Right lung (tissue), 10 donors: ENCODE results near the gene PCP2. TPM values are rescaled to one million over a fixed set of nuclear protein-coding genes. Genes with fewer than 3 reads are reported as not detected.
A peak's percentile ranks its signal among the peaks of the same experiment; 100 is the strongest.

Experiments used
- DNase-seq, 2 donors: peaks; one replicate each; pipeline ENCODE4 v3.0.0-alpha.2; 2013
- long read RNA-seq, 8 donors: transcript quantifications; one replicate each; lab custom pipeline, GENCODE V29; 2026
- polyA plus RNA-seq, 5 donors: library from polyadenylated mRNA; unstranded; fragments of 120-200 nt; gene quantifications; one replicate each; pipeline versions ENCODE4 v1.2.1 to v1.2.3, GENCODE V29; 2013; ENCODE audit warnings: inconsistent platforms in 1 of 5, low replicate concordance in 1 of 5; ENCODE audit not compliant: insufficient read length in 5 of 5, insufficient read depth in 1 of 5

PCP2 gene
- 1 to 10 TPM in 3 of 5 donors, under 1 TPM in 2; 0.94 to 1.2 (median 1.0) TPM for polyA plus RNA-seq
- long read RNA-seq, donor 1: 0 reads
- long read RNA-seq, donor 2: 0 reads
- long read RNA-seq, donor 3: 0 reads
- long read RNA-seq, donor 4: 0 reads
- long read RNA-seq, donor 5: 0 reads
- long read RNA-seq, donor 6: 0 reads
- long read RNA-seq, donor 7, partial matches to known transcripts: 10 of 64 reads
- long read RNA-seq, donor 7, other reads (novel, unspliced or antisense): 53 of 64 reads
- long read RNA-seq, donor 8: 0 reads

DNA sequence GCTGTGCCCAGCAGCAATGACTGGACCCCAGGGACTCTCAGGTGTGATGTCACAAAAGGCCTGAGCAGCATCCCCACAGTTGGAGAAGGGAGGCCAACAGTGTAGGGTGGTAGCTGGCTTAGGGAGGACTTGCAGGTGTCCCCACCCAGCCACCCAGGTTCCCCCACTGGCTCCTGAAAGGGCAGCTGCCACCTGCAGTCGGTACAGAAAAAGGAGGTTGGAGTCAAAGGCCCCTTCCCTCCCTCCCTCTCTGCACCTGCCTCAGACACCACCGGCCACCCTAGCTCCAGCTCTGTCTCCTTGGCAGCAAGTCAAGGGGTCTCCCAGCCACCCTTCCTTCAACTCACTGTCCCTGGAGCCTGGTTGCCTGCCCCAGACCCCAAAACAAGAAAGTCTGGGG, at the start of gene PCP2:
PCP2 (minus strand) TSS at position 22 of the 400 bp plus-strand sequence. CDS start 262 bp downstream, outside the sequence.
- no peak for DNase-seq

DNA sequence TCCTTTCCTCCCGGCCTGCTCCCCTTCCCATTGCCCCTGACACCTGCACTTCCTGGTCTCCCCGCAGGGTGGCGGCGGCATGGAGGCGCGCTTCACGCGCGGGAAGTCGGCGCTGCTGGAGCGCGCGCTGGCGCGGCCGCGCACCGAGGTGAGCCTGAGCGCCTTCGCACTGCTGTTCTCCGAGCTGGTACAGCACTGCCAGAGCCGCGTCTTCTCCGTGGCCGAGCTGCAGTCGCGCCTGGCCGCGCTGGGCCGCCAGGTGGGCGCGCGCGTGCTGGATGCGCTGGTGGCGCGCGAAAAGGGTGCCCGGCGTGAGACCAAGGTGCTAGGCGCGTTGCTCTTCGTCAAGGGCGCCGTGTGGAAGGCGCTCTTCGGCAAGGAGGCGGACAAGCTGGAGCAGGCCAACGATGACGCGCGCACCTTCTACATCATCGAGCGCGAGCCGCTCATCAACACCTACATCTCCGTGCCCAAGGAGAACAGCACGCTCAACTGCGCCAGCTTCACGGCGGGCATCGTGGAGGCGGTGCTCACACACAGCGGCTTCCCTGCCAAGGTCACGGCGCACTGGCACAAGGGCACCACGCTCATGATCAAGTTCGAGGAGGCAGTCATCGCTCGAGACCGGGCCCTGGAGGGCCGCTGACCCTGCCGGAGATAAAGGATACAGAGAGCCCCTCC, 48.8 kb upstream of the PCP2 start:
- DNase-seq: no peak

DNA sequence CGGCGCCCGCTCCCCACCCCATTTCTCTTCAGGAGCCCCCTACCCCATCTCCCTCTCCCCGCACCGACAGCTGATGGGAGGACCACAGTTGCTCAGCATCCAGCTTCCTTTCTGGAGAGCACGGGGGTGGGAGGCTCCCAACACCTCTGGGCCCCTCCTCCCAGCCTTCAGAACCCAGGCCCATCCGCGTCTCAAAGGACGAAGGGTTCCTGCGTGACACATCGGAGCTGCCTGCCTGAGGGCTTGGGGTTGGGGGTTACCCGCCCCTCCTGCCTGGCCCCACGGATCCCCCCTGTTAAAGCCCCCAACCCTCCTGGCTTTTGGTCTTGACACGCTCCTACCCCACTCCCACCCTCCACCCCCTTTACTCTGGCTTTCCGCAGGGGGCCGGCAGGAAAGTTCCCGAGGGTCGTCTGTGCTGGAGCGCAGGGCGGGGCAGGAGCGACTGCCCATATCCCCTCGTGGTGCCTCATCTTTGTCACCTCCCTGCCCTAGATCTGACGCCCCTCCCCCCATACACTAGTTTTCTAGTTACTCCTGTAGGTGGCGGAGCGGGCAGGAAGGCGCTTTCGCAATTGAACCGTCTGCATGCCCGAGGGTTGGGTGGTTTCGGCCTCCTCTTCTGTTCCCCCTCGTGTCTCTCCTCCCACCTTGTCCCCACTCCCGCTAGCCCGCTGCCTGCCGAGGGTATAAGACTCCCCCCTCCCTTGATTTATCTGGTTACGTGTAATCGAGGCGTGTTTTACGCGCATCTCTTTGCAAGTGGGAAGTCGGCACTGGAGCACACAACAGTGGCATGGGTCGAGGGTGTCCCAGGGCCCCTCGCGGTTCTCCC, 48.0 kb upstream of the PCP2 start:
- DNase-seq: peak; percentile 56 to 71

DNA sequence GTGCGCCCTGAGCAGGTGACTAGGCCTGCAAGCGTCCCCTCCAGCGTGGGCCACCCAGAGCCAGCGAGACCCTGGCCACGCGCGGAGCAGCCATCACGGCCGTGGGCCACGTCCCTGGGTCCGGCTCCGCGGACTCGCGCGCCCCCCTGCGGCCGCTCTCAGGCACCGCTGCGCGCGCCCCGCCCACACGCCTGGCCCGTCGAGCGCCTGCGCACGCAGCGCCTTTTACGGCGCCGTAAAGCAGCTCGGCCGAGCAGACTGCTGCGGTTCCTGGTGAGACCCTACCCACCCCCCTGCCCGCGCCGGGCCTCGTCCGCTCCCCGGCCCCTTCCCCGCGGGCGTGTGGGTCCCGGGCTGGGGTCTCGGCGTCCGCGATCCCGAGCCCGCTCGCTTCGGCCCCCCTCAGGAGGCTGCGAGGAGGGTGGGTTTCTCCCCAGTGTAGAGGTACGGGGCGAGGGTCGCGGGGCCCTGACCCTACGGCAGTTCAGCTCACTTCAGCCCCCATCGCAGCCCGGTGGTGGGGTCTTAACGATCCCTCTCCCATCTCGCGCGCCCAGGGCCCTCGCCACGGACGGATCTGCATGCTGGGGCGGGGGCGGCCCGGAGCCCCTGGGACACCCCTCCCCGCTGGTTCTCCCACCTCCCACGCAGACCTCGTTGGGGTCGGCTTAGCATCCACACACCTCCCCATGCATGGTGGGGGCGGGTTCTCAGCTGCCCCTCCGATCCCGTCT, 47.3 kb upstream of the PCP2 start, which contains the start of gene TRAPPC5:
TRAPPC5 (plus strand) TSS at position 228 of the 734 bp plus-strand sequence. CDS start 1,421 bp downstream, outside the sequence.
- peak; percentile 86 to 89 for DNase-seq

DNA sequence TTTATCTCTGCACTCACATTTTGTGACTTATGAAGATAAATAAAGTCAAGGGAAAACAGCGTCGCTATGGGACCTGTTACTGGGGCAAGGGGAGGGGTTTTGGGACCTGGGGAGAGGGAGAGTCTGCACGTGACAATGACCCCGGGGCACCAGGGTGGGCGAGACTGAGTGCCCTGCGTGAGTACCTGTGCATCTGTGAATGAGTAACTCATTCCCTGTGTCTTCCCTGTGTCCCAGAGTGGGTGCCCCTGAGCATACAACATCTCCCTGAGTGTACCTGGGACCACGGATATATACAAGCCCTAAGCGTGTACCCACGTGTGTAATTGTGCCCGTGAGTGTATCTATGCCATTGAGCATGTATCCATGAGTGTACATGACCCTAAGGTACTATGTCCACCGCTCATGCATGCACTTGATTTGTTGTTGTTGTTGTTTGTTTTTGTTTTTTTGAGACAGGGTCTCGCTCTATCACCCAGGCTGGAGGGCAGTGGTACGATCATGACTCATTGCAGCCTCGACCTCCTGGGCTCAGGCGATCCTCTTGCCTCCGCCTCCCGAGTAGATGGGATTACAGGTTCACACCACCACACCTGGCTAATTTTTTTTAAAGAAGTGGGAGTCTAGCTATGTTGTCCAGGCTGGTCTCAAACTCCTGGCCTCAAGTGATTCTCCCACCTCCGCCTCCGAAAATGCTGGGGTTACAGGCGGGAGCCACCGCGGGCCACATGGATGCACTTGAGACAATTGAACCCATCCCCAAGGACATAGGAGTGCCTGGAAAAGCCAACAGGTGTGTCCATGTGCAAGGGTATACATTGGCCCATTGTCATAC, 46.5 kb upstream of the PCP2 start:
- DNase-seq: no peak

DNA sequence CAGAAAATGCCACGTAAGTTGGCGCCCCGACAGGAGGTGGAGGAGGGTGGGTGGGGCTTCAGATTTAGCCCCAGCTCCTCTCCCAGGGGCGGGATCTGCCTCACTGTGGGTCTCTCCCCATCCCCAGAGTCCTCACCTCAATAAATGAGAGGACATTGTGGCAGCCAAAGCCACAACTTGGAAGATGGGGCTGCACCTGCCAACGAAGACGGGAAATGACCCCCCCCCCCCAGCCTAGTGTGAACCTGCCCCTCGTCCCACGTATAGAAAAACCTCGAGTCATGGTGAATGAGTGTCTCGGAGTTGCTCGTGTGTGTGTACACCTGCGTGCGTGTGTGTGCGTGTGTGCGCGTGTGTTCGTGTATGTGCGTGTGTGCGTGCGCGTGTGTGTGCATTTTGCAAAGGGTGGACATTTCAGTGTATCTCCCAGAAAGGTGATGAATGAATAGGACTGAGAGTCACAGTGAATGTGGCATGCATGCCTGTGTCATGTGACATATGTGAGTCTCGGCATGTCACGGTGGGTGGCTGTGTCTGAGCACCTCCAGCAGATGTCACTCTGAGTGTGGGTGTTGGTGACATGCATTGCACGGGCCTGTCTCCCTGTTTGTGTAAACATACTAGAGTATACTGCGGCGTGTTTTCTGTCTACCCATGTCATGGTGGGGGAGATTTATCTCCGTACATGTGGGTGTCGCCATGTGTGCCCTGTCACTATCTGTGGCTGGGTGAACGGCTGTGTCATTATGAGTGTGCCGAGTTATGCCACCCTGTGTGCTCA, 45.6 kb upstream of the PCP2 start:
- no peak for DNase-seq

DNA sequence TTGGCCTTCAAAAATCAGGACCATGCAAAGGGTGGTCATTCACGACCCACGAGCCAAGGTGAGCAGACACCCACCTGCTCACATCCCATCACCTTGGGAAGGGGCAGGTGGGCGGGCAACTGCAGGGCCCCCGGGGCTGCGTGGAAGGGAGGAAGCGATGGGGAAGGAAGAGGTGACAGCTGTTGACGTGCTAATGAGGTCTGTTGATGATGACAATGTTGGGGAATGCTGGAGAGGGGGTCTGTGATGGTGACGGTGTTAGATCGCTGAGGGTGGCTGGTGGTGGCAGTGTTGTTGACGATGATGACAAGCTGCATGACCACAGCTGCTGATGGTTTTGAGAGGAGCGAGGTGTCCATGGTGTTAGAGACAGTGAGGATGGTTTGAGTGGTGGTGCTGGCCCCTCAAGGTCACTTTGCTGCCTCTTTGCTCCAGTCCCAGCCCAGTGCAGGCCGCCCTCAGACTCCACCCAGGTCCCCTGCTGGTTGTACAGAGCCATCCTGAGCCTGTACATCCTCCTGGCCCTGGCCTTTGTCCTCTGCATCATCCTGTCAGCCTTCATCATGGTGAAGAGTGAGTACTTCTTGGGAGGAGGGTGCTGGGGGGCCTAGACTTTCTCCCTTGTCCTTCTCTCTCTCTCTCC, 44.3 kb upstream of the PCP2 start:
- no peak for DNase-seq

DNA sequence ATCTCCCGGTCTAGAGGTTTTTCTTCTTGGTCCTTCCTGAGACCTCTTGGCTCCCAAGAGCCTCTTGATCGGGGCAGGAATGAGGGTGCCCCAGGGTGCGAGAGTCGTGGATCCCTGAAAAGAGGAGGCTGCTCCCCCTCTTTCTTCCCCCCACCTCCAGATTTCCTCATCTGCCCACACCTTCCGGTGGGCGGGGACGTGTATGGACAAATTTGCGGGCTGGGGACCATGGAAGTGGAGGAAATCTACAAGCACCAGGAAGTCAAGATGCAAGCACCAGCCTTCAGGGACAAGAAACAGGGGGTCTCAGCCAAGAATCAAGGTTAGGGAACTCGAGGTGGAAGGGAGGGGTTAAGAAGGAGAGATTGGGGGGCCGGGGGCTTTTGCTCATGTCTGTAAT, 43.3 kb upstream of the PCP2 start, which contains the start of gene MCEMP1:
MCEMP1 (plus strand) TSS at position 237 of the 400 bp plus-strand sequence; CDS start at position 268, 31 bp downstream.
- no peak for DNase-seq

DNA sequence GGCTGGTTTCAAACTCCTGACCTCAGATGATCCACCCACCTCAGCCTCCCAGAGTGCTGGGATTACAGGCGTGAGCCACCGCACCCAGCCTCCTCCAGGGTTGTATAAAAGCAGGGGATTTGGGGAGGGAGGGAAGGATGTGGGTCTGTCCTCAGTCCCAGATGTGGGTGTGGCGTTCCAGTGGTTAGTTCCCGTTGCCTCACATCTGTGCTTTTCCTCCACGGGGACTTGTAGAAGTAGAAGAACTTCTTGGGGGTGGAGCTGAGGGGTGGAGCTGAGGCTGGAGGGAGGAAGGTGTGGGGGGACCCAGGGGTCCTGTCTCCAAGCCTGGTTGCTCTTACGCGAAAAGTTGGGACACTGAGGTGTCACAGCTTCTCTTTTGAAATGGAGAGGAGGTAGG, 42.9 kb upstream of the PCP2 start:
- DNase-seq: no peak

DNA sequence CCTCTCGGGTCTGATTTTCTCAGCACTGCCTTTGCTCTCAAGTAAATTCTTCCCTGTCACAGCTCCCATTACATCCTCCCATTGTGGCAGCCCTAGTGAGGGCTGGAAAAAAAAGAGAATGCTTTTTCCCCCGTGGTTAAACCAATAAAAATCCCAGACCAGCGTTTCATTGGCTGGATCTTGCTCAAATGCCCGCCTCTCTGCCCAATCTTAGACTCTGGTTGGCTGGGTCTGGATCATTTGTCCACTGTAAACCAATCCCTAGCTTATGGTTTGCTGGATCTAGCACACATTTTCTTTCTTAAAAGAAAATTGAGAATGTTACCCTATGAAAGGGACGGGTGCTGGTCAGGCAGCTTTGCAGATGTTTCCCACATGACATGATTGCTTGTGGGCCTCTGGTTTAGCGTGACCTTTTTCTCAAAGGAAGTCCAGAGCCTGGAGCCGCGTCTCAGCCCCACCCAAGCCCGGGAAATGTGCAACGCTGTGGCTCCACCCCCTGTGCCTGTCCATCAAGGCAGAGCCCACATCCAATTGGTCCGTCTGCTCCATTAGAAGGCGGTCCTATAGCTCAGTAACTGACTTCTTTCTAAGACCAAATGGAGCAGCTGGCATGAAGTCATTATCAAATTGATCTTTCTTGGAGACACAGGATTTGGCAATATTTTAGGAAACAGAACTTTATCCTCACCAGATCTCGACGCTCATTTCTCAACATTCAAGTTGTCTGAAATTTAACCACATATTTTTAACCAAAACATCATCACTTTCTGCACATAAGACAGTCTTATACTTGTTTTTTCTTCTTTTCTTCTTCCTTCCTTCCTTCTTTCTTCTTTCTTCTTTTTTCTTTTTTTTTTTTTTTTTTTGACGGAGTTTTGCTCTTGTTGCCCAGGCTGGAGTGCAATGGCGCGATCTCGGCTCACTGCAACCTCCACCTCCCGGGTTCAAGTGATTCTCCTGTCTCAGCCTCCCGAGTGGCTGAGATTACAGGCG, 40.8 kb upstream of the PCP2 start:
- peak in 1 of 2 donors; percentile 33 for DNase-seq

DNA sequence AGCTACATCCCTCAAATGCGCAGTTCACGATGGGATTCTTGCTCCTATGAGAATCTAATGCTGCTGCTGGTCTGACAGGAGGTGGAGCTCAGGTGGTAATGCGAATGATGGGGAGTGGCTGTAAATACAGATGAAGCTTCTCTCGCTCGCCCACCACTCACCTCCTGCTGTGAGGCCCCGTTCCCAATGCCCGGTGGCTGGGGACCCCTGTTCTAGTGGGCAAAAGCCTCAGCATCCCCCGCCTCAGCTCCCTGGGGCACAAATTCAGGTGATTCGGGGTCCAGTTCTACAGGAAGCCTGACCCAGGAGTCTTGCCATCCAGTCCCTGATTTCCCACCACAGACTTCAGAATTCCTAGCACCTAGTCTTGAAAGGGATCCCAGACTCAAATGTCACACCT, 39.0 kb upstream of the PCP2 start:
- DNase-seq: no peak

DNA sequence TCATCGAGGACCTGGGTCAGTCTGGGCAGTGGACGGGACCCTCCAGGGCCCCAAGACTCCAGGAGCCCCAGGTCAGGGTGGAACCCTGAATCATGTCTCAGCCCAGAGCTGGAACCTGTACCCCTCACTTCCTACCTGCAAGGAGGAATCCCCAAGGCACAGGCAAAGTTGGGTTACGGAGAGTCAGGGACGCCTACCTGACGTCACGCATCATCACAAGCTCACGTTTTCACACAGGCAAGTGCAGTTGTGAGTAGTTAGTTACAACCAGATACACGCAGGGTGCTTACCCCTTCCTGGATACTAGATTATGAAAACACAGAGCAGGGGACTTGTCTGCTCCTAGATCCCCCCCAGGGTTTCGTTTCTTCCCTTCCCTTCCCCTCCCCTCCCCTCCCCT, 37.3 kb upstream of the PCP2 start:
- no peak for DNase-seq

DNA sequence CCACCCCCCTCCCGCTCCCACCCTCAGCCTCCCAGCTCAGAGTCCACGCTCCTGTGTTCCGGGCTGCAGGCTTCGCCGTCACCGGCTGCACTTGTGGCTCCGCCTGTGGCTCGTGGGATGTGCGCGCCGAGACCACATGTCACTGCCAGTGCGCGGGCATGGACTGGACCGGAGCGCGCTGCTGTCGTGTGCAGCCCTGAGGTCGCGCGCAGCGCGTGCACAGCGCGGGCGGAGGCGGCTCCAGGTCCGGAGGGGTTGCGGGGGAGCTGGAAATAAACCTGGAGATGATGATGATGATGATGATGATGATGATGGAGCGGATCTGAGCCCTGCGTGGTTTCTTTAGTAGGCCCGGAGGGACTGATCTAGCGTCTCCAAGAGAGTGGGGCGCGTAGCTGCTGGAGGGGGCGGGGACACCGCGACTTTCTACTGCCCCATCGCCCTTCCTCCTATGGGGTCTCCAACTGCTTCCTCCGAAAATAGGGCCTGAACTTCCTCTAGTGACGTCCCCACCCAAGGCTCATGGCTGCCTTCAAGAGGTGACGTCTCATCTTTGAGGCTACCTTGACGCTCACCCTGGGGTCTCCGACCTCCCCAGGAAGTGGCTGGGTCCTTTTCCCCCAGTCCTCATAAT, 36.7 kb upstream of the PCP2 start:
- no peak for DNase-seq

DNA sequence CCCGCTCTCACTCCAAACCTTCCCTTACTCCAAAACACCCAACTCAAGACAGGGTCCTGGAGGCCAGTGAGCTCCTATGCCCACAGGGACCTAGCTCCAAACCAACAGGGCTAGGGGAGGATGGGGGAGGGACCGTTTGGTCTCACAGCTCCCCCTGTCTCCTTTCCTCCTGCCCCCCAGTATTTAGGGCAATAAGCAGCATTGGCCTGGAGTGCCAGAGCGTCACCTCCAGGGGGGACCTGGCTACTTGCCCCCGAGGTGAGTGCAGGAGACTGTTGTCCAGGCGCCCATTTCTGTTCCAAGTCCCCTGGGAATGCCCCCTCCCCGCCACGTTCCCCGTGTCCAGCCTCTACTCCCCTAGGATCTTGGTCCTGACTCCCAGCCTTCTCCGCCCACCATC, 36.1 kb upstream of the PCP2 start:
- DNase-seq: no peak

DNA sequence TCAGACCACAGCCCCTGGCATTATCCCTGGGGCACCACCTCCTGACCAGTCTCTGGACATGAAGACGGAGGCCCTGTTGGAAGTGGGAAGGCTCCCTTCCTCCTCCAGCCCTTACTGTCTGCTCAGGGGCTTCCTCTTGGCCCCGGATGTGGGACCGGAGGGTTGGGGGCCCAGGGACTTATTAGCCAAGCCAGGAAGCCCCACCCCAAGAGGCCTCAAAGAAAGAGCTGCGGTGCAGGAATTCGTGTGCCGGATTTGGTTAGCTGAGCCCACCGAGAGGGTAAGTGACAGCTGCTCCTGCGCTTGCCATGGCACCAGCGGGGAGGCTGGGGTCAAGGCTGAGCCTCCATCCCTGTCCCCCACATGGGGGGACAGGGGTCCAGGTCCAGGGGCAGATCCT, 35.3 kb upstream of the PCP2 start, which contains the start of gene RETN:
RETN (plus strand) TSS at position 208 of the 400 bp plus-strand sequence. CDS start 278 bp downstream, outside the sequence.
- DNase-seq: no peak

DNA sequence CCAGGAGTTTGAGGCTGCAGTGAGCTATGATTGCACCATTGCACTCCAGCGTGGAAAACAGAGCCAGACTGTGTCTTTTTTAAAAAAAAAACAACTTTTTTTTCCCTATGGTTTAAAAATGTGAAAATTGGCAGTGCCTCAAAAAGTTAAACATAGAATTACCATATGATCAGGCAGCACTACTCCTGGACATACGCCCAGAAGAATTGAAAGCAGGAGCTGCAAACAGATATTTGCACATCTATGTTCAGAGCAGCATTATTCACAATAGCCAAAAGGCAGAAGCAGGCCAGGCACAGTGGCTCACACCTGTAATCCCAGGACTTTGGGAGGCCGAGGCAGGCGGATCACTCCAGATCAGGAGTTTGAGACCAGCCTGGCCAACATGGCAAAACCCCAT, 31.6 kb upstream of the PCP2 start:
- peak; percentile 69 to 76 for DNase-seq

DNA sequence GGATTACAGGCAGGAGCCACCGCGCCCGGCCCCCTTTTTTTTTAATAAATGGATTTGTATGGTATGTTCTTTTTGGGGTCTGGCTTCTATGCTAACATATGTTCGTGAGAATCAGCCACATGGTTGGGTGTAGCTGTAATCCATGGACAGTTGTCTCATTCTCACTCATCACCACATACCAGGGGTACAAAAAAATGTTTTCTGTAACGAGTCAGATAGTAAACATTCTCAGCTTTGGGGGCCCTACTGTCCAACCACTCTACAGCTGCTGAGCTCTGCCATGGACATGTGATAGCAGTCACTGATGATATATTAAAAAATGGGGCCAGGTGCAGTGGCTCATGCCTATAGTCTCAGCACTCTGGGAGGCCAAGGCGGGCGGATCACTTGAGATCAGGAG, 30.2 kb upstream of the PCP2 start:
- no peak for DNase-seq
